ENCODE results near the gene BRAF.
A peak's percentile ranks its signal among the peaks of the same experiment; 100 is the strongest.
"Not testable (repeated sequence)": the region's sequence is repeated elsewhere in the genome, so short reads cannot be mapped to it uniquely, and the experiment has no call there.

Gene BRAF

DNA sequence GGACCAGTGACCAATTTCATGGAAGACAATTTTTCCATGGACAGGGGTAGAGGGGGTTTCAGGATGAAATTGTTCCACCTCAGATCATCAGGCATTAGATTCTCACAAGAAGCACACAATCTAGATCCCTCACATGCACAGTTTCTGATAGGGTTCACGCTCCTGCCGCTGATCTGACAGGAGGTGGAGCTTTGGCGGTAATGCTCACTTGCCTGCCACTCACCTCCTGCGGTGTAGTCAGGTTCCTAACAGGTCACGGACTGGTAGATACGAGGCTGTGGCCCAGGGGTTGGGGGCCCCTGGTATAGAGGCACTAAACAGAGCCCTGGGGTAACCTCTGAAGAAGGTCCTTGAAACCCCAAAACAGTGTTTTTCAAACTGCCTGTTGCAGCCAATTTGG, 6.5 kb downstream of the BRAF start:
- no peak for DNase-seq (ENCODE audit: low spot score)

DNA sequence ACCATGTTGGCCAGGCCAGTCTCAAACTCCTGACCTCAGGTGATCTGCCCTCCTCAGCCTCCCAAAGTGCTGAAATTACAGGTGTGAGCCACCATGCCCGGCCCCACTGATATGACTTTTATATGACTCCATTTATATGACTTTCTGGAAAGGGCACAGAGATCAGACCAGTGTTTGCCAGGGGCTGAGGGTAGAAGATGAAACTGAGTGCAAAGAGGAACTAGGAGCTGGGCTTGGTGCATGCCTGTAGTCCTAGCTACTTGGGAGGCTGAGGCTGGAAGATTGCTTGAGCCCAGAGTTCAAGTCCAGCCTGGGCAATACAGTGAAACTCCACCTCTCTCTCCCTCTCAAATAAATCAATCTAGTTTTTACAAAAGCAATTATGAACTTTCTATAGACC, 7.5 kb downstream of the BRAF start:
- no peak for DNase-seq (ENCODE audit: low spot score)

- DNase-seq (ENCODE audit: low spot score), result no peak
Measured at GRCh38 chr7:140915935-140916555, 8.7 kb downstream of the BRAF start.

DNA sequence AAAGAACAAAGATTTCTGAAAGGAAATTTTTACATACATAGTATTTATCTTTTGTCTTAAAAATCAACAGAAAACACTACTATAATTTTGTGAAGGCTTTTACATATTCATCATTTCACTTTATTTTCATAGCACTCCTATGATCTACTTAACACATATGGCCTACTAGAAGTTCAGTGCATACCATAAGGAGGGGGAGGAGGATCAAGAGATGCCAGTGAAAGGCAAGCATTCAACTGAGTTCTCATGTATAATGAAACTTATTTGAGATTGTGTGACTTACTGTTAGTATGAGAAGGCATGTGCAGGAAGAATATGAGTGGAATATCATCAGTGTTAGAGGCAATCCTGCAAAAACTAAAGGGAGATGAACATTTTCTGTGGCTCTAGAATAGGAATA, 10.6 kb downstream of the BRAF start:
- DNase-seq (ENCODE audit: low spot score), result no peak

- DNase-seq (ENCODE audit: low spot score), result not testable (repeated sequence)
Measured at GRCh38 chr7:140913596-140913928, 11.2 kb downstream of the BRAF start.

DNA sequence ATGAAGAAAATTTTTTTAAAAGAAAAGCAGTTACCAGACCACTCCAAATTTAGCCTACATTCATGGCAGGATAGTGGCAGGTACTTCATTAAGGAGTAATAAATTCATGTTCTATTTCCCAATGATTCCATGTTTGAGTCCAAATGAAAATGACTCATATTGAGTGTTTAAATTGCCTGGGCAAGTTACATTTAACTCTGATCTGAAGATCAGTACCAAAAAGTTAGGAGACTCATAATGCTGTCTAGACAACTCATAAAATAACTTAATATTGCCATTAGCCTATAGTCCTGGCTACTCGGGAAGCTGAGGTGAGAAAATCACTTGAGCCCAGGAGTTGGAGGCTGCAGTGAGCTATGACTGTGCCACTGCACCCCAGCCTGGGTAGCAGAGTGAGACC, 13.0 kb downstream of the BRAF start:
- DNase-seq (ENCODE audit: low spot score), result no peak

GRCh38 chr7:140909476-140910161, 15.1 kb downstream of the BRAF start:
- DNase-seq (ENCODE audit: low spot score), result no peak

DNA sequence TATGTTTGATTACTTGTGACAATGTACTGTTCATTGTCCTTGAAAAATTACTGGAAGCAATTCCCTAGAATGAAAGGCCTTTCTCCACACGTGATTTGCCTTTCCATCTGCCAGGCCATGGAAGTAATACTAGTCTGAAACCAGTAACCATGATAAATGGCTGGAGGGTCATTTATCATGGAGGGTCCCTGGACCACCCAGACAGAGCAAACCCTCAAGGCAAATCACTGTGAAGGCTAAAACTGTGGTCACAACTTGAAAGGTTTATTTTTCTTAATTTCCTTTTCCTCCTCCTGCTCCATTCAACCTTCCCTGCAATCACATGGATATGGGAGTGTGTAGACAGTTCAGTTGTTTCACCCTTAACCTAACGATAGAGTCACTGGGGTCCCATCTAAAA, 16.4 kb downstream of the BRAF start:
- DNase-seq (ENCODE audit: low spot score), result no peak

- no peak for DNase-seq (ENCODE audit: low spot score)
Measured at GRCh38 chr7:140903741-140904480, 20.8 kb downstream of the BRAF start.

- peak; percentile 18 for DNase-seq (ENCODE audit: low spot score)
Measured at GRCh38 chr7:140902303-140902953, 22.3 kb downstream of the BRAF start.

DNA sequence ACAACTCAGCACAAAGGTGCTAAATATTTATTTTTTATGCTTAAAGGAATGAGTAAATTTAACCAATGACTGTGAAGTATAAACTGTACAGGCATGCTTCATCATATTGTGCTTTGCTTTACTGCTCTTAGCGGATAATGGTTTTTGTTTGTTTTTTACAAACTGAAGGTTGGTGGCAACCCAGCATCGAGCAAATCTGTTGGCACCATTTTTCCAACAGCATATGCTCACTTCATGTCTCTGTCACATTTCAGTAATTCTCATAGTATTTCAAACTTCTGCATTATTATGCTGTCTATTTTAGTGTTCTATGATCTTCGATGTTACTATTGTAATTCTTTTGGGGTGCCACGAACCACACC, 22.8 kb downstream of the BRAF start:
- no peak for DNase-seq (ENCODE audit: low spot score)

GRCh38 chr7:140899883-140900282, 24.8 kb downstream of the BRAF start:
- no peak for DNase-seq (ENCODE audit: low spot score)

GRCh38 chr7:140898786-140899536, 25.8 kb downstream of the BRAF start:
- no peak for DNase-seq (ENCODE audit: low spot score)

- no peak for DNase-seq (ENCODE audit: low spot score)
Measured at GRCh38 chr7:140896996-140897395, 27.7 kb downstream of the BRAF start.

DNA sequence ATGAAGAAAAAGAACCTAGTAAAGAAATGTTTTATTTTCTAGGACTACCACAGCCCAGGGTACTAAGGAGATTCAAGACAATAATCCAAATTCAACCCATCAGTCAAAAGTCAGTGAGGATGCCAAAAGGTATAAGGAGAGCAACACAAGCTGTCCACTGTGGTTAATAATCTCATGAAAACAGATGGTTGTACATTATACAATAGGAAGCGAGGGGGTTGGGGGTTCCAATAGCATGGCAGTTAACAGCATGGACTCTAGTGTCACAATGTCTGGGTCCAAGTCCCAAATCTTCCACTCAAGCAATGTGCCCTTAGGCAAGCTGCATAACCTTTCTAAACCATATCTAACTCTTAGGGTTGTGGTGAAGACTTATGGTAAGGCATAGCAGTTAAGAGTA, 35.1 kb downstream of the BRAF start:
- DNase-seq (ENCODE audit: low spot score), result no peak

- DNase-seq (ENCODE audit: low spot score), result no peak
Measured at GRCh38 chr7:140889150-140889549, 35.6 kb downstream of the BRAF start.

GRCh38 chr7:140888087-140888486, 36.6 kb downstream of the BRAF start:
- DNase-seq (ENCODE audit: low spot score), result no peak

GRCh38 chr7:140885735-140886334, 38.9 kb downstream of the BRAF start:
- no peak for DNase-seq (ENCODE audit: low spot score)

GRCh38 chr7:140883378-140883777, 41.4 kb downstream of the BRAF start:
- no peak for DNase-seq (ENCODE audit: low spot score)

GRCh38 chr7:140882834-140883233, 41.9 kb downstream of the BRAF start:
- not testable (repeated sequence) for DNase-seq (ENCODE audit: low spot score)

DNA sequence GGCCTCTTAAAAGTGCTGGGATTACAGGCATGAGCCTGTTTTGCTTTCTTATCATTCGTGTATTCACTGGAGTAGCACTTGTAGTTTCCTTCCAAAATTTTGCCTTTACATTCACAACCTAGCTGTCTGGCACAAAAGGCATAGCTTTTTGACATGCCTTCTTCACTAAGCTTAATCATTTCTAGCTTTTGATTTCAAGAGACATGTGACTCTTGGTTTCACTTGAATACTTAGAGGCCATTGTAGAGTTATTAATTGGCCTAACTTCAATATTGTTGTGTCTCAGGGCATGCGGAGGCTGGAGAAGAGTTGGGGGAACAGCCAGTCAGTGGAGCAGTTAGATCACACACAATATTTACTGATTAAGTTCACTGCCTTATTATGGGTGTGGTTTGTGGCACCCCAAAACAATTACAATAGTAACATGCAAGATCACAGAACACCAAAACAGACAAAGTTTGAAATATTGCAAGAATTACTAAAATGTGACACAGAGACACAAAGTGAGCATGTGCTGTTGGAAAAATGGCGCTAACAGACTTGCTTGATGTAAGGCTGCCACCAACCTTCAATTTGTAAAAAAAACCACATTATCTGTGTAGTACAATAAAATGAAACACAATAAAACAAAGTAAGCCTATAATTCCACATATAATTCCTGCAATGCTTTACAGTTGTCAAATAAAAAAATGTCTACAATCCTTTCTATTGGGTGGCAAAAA, 43.1 kb downstream of the BRAF start:
- no peak for DNase-seq (ENCODE audit: low spot score)
